ENCODE measurements around the gene SRRM3.

Gene SRRM3

GRCh38 chr7:76291351-76292212, 89.9 kb downstream of the SRRM3 start:
- TF ChIP-seq FOXP2 (optimal IDR thresholded peaks at IDR 0.05; ENCODE audit: borderline replicate concordance, extremely low read depth, extremely low read length, insufficient read depth) = peak; percentile 54
- TF ChIP-seq POLR2AphosphoS5 (IDR thresholded peaks at IDR 0.05; ENCODE audit: low read depth, low read length) = 0 out of 2 replicates have a peak, but pooled peaks have one; percentile 42
- TF ChIP-seq TAF1 (IDR thresholded peaks at IDR 0.05; ENCODE audit: borderline replicate concordance, insufficient read depth, low read length) = no peak
- no peak for TF ChIP-seq REST (IDR thresholded peaks at IDR 0.05; ENCODE audit: insufficient read depth in 1 of 2, low read depth in 2 of 2, low read length in 2 of 2)
- TF ChIP-seq SIN3A (IDR thresholded peaks at IDR 0.05; ENCODE audit: borderline replicate concordance, insufficient read depth, low read length) = no peak

- TF ChIP-seq SIN3A (IDR thresholded peaks at IDR 0.05; ENCODE audit: borderline replicate concordance, insufficient read depth, low read length) (no peak; the same call in 1 of the 2 replicates), TAF1 (IDR thresholded peaks at IDR 0.05; ENCODE audit: borderline replicate concordance, insufficient read depth, low read length) (peak; percentile 47; the same call in 1 of the 2 replicates), REST (IDR thresholded peaks at IDR 0.05; ENCODE audit: insufficient read depth in 1 of 2, low read depth in 2 of 2, low read length in 2 of 2) (peak in 1 of 2 experiments; percentile 59; a peak in 1 of 4 replicates), POLR2AphosphoS5 (IDR thresholded peaks at IDR 0.05; ENCODE audit: low read depth, low read length) (0 out of 2 replicates have a peak, but pooled peaks have one; percentile 1), FOXP2 (optimal IDR thresholded peaks at IDR 0.05; ENCODE audit: borderline replicate concordance, extremely low read depth, extremely low read length, insufficient read depth) (no peak)
These were observed 90.5 kb downstream of the SRRM3 start for GRCh38 chr7:76292213-76292573.

DNA sequence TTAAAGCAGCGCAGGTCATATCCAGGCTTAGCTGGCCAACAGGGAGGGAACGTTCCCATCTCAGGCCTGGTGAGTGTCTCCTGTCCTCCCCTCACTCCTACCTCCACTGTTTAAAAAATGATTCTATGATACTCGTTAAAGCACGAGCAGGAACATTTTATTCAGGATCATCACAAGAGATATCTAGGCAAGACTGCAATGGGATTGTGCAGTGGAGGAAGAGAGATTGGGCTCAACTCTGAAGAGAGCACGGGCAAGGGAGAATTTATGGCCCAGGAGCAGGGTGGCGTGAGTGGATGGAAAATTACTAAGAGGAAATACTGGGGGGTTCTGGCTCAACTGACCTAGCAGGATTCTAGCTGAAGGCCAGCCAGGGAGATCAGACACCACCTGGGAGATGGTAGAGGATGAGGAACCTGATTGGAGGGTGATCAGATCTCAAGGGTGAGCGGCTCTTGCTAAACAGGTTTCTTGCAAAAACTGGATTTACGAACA, 91.8 kb downstream of the SRRM3 start:
- no peak for TF ChIP-seq REST (IDR thresholded peaks at IDR 0.05; ENCODE audit: insufficient read depth in 1 of 2, low read depth in 2 of 2, low read length in 2 of 2)
- no peak for TF ChIP-seq SIN3A (IDR thresholded peaks at IDR 0.05; ENCODE audit: borderline replicate concordance, insufficient read depth, low read length)
- TF ChIP-seq FOXP2 (optimal IDR thresholded peaks at IDR 0.05; ENCODE audit: borderline replicate concordance, extremely low read depth, extremely low read length, insufficient read depth) = no peak
- TF ChIP-seq POLR2AphosphoS5 (IDR thresholded peaks at IDR 0.05; ENCODE audit: low read depth, low read length) = no peak
- TF ChIP-seq TAF1 (IDR thresholded peaks at IDR 0.05; ENCODE audit: borderline replicate concordance, insufficient read depth, low read length) = no peak

DNA sequence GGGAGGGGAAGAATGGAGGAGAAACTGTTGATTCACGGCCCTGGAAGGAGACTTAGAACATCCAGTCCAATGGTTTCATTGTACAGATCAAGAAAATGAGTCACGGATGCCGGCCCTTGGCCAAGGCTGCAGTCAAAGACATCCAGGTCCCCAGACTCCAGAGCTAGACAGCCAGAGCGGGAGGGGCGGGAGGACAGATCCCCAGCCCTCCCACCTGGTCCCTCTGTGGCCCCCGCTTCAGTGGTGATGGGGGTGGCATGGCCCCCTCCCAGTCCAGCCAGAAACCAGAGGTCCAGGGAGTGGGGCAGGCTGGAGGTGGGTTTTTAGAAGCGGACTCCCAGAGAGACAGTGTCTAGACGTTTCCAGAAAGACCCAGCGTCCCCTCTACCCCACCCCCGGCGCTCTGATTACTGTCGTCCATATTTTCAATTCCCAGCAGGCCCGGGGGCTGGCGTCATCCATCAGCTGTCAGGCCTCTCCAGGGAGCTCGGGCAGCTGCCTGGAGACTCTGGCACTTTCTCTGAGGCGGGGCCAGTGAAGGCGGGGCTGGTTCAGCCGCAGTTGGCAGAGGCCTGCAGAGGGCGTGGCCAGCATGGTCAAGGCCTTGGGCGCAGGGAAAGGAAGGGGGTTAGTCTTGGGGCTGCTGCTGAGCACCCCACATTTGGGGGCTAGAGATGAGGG, 92.8 kb downstream of the SRRM3 start:
- TF ChIP-seq REST (IDR thresholded peaks at IDR 0.05; ENCODE audit: insufficient read depth in 1 of 2, low read depth in 2 of 2, low read length in 2 of 2) (no peak), FOXP2 (optimal IDR thresholded peaks at IDR 0.05; ENCODE audit: borderline replicate concordance, extremely low read depth, extremely low read length, insufficient read depth) (peak; percentile 51)
